ENCODE measurements around the gene FBXO31.
"Not testable (repeated sequence)": the region's sequence is repeated elsewhere in the genome, so short reads cannot be mapped to it uniquely, and the experiment has no call there.

FBXO31 gene

DNA sequence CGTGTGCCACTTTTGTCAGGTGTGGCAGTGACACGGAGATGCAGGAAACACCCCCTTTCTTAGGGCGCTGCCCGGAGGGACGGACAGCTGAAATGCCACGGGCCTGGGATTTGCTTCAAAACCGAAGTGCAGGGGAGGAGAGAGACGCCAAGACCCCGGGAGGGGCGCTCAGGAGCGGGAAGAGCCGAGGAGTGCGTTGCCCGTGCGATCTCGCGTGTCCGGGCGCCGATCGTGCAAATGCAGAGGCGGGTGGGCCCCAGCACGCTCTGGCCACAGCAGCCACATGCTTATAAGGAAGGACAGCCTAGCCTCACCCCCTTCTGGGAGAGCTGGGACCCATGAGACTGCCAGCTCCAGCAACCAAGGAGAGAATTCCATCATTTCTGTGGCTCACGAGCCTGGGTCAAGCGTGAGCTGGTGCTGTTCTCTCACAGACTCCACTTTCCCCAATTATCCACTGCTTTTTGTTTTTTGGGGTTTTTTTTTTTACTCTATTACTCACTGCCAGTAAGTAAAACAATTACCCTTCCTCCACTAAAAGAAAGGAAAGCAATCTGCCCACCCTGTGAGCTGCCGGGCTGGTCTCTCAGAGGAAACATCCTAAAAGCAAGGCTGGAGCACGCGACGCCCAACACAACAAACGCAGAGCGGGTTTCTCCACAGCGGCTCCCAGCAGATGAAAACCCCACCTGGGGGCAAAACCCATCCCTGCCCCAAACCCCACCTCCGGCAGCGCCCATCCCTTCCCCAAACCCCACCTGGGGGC is 39.2 kb downstream of the FBXO31 start:
- ChIA-PET CTCF (interaction anchor here (0.8 to 1.3 kb wide), 2 partner anchors 11 to 20 kb away, joined by 3 to 5 read pairs; no protein-coding TSS in a partner anchor), POLR2A (no interaction called here)
- DNase-seq = no peak
- Histone ChIP-seq H3K36me3 (ENCODE audit: control insufficient read depth in 4 of 4, insufficient read depth in 4 of 4, low read length in 3 of 4) (peaks cover under 1 to 41% (median 26%) of the 10 kb centered on the region in 4 experiments), H3K4me1 (ENCODE audit: control extremely low read depth in 1 of 4, control insufficient read depth in 4 of 4, insufficient read depth in 4 of 4, low read length in 3 of 4) (peaks cover 0 to 6% (median 3%) of the 10 kb centered on the region in 4 experiments), H3K27ac (ENCODE audit: insufficient read depth in 1 of 2, low read depth in 1 of 2, low read length in 2 of 2, poor library complexity in 1 of 2, severe bottlenecking in 2 of 2) (no peak overlapping the region), H3K9me3 (ENCODE audit: control extremely low read depth in 1 of 5, control insufficient read depth in 4 of 5, insufficient read depth in 2 of 5, low read depth in 1 of 5, low read length in 4 of 5) (no peaks in the 10 kb centered on the region), H3K4me3 (ENCODE audit: control insufficient read depth in 1 of 7, extremely low read depth in 1 of 7, insufficient read depth in 4 of 7, low read depth in 2 of 7, low read length in 6 of 7) (no peak overlapping the region), H3K27me3 (replicated peaks in 2 of 5; ENCODE audit: control insufficient read depth in 4 of 5, insufficient read depth in 5 of 5, low read length in 4 of 5) (no peaks in the 10 kb centered on the region)
- WGBS (ENCODE audit: insufficient coverage) = 93% methylated on average over 25 of the region's 34 CpGs

DNA sequence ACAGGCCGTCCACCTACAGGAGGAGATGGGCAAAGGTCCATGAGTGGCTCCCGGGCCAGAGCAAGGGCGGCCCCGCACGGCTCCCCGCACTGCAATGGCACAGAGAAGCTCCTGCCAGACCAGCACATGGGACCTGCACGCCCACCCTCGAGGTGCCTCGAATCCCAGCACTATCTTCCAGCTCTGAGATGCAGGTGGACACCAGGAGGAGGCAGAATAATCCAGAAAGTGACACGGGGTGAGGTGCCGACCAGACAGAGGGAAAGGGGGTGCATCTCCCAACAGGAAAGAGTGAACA is 39.9 kb downstream of the FBXO31 start:
- Histone ChIP-seq H3K36me3 (ENCODE audit: control insufficient read depth in 4 of 4, insufficient read depth in 4 of 4, low read length in 3 of 4) (peaks cover 3 to 45% (median 29%) of the 10 kb centered on the region in 4 experiments), H3K27ac (ENCODE audit: insufficient read depth in 1 of 2, low read depth in 1 of 2, low read length in 2 of 2, poor library complexity in 1 of 2, severe bottlenecking in 2 of 2) (no peak overlapping the region), H3K9me3 (ENCODE audit: control extremely low read depth in 1 of 5, control insufficient read depth in 4 of 5, insufficient read depth in 2 of 5, low read depth in 1 of 5, low read length in 4 of 5) (no peaks in the 10 kb centered on the region), H3K27me3 (replicated peaks in 2 of 5; ENCODE audit: control insufficient read depth in 4 of 5, insufficient read depth in 5 of 5, low read length in 4 of 5) (no peaks in the 10 kb centered on the region), H3K4me1 (ENCODE audit: control extremely low read depth in 1 of 4, control insufficient read depth in 4 of 4, insufficient read depth in 4 of 4, low read length in 3 of 4) (peaks cover 0 to 6% (median 3%) of the 10 kb centered on the region in 4 experiments), H3K4me3 (ENCODE audit: control insufficient read depth in 1 of 7, extremely low read depth in 1 of 7, insufficient read depth in 4 of 7, low read depth in 2 of 7, low read length in 6 of 7) (no peak overlapping the region)
- DNase-seq = no peak
- 96% methylated on average over 11 of the region's 11 CpGs for WGBS (ENCODE audit: insufficient coverage)
- POLR2A ChIA-PET = no interaction called here
- CTCF ChIA-PET = interaction anchor here (0.8 to 1.3 kb wide), 2 partner anchors 12 to 20 kb away, joined by 3 to 5 read pairs; no protein-coding TSS in a partner anchor

DNA sequence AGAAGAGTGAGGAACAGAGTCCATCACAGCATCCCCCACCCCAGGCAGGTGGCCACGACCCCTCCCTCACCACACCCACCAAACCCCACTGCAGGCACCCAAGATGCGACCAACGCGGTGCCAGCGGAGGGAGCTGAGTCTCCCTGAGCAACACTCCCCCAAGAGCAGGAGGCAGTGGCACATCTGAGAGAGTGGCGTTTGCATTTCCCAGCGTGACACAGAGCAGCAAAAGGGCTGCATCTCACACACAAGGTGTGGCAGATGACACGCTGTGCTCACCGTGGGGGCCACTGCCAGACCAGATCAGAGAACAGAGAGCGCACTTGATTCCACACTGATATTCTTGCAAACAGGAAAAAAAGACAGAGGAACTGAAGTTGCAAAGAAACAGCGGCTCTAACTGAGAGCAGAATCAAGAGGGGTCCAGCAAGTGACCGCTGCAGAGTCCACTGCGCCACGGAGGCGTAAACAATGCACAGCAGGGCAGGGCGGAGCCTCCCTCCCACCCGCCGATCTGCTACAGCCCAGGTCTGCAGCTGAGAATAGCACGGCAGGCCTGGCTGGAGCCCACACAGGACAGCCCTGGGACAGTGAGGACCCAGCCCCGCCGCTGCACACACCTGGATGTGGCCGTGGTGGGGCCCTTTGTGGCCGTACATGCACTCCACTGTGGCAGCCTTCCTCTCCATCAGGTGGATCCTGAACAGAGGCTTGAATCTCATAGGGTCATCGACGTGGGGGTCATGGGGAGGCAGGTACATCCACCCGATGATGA is 40.4 kb downstream of the FBXO31 start:
- Histone ChIP-seq H3K4me3 (ENCODE audit: control insufficient read depth in 1 of 7, extremely low read depth in 1 of 7, insufficient read depth in 4 of 7, low read depth in 2 of 7, low read length in 6 of 7) (no peak overlapping the region), H3K36me3 (ENCODE audit: control insufficient read depth in 4 of 4, insufficient read depth in 4 of 4, low read length in 3 of 4) (peaks cover 3 to 43% (median 29%) of the 10 kb centered on the region in 4 experiments), H3K27me3 (replicated peaks in 2 of 5; ENCODE audit: control insufficient read depth in 4 of 5, insufficient read depth in 5 of 5, low read length in 4 of 5) (no peaks in the 10 kb centered on the region), H3K9me3 (ENCODE audit: control extremely low read depth in 1 of 5, control insufficient read depth in 4 of 5, insufficient read depth in 2 of 5, low read depth in 1 of 5, low read length in 4 of 5) (no peaks in the 10 kb centered on the region), H3K4me1 (ENCODE audit: control extremely low read depth in 1 of 4, control insufficient read depth in 4 of 4, insufficient read depth in 4 of 4, low read length in 3 of 4) (peaks cover 0 to 7% (median 5%) of the 10 kb centered on the region in 4 experiments), H3K27ac (ENCODE audit: insufficient read depth in 1 of 2, low read depth in 1 of 2, low read length in 2 of 2, poor library complexity in 1 of 2, severe bottlenecking in 2 of 2) (no peak overlapping the region)
- ChIA-PET CTCF (interaction anchor here (0.8 to 1.3 kb wide), 2 partner anchors 12 to 19 kb away, joined by 3 to 5 read pairs; no protein-coding TSS in a partner anchor), POLR2A (no interaction called here)
- WGBS (ENCODE audit: insufficient coverage) = 94% methylated on average over 17 of the region's 26 CpGs
- DNase-seq = no peak

DNA sequence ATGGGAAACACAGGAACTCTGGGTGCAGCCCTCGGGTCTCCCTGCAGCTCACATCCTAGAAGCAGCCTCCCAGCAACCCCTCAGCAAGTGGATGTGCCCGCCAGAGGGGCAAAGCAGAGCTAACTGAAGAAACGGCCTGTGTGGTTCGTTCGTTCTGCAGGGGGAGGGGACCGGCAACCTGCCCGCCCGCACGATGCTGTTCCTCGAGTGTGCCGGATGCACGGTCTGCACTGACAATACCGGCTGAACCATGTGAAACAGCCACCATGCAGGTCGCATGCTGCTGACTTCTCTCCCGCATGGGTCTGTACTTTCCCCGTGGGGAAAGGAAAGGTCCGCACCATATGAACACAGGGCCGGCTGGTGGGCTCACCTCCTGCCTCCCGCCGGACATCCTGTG is 41.1 kb downstream of the FBXO31 start:
- no peak for DNase-seq
- ChIA-PET POLR2A (interaction anchor here (0.6 kb wide), 1 partner anchor 24 kb away, joined by 3 read pairs; no protein-coding TSS in a partner anchor), CTCF (no interaction called here)
- Histone ChIP-seq H3K4me1 (ENCODE audit: control extremely low read depth in 1 of 4, control insufficient read depth in 4 of 4, insufficient read depth in 4 of 4, low read length in 3 of 4) (peaks cover 4 to 13% (median 9%) of the 10 kb centered on the region in 4 experiments), H3K27me3 (replicated peaks in 2 of 5; ENCODE audit: control insufficient read depth in 4 of 5, insufficient read depth in 5 of 5, low read length in 4 of 5) (no peaks in the 10 kb centered on the region), H3K27ac (ENCODE audit: insufficient read depth in 1 of 2, low read depth in 1 of 2, low read length in 2 of 2, poor library complexity in 1 of 2, severe bottlenecking in 2 of 2) (no peak overlapping the region), H3K9me3 (ENCODE audit: control extremely low read depth in 1 of 5, control insufficient read depth in 4 of 5, insufficient read depth in 2 of 5, low read depth in 1 of 5, low read length in 4 of 5) (no peaks in the 10 kb centered on the region), H3K36me3 (ENCODE audit: control insufficient read depth in 4 of 4, insufficient read depth in 4 of 4, low read length in 3 of 4) (peaks cover 3 to 43% (median 29%) of the 10 kb centered on the region in 4 experiments), H3K4me3 (ENCODE audit: control insufficient read depth in 1 of 7, extremely low read depth in 1 of 7, insufficient read depth in 4 of 7, low read depth in 2 of 7, low read length in 6 of 7) (no peak overlapping the region)
- WGBS (ENCODE audit: insufficient coverage) = 96% methylated on average over 14 of the region's 20 CpGs

DNA sequence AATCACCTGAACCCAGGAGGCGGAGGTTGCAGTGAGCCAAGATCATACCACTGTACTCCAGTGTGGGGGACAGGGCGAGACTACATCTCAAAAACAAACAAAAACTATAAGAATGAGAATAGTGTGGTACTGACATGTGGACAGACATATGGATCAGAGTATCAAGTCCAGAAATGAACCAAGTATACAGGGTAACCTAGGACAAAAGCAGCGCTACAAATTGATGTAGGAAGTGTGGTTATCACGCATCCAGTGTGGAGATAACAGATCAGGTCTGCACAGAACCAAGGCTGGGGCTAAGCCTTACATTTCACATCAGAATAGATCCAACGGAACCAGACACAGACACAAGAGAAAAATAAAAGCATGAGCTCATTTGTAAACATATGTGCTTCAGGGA is 43.4 kb downstream of the FBXO31 start:
- Histone ChIP-seq H3K4me3 (ENCODE audit: control insufficient read depth in 1 of 7, extremely low read depth in 1 of 7, insufficient read depth in 4 of 7, low read depth in 2 of 7, low read length in 6 of 7) (no peak overlapping the region), H3K36me3 (ENCODE audit: control insufficient read depth in 4 of 4, insufficient read depth in 4 of 4, low read length in 3 of 4) (peaks cover 3 to 40% (median 27%) of the 10 kb centered on the region in 4 experiments), H3K27me3 (replicated peaks in 2 of 5; ENCODE audit: control insufficient read depth in 4 of 5, insufficient read depth in 5 of 5, low read length in 4 of 5) (no peaks in the 10 kb centered on the region), H3K4me1 (ENCODE audit: control extremely low read depth in 1 of 4, control insufficient read depth in 4 of 4, insufficient read depth in 4 of 4, low read length in 3 of 4) (peaks cover 6 to 32% (median 25%) of the 10 kb centered on the region in 4 experiments), H3K27ac (ENCODE audit: insufficient read depth in 1 of 2, low read depth in 1 of 2, low read length in 2 of 2, poor library complexity in 1 of 2, severe bottlenecking in 2 of 2) (no peak overlapping the region), H3K9me3 (ENCODE audit: control extremely low read depth in 1 of 5, control insufficient read depth in 4 of 5, insufficient read depth in 2 of 5, low read depth in 1 of 5, low read length in 4 of 5) (no peaks in the 10 kb centered on the region)
- ChIA-PET POLR2A (no interaction called here), CTCF (interaction anchor here (1.4 kb wide), 1 partner anchor 24 kb away, joined by 5 read pairs; no protein-coding TSS in a partner anchor)
- no CpG with 5 or more reads among the region's 5 CpGs for WGBS (ENCODE audit: insufficient coverage)
- no peak for DNase-seq

DNA sequence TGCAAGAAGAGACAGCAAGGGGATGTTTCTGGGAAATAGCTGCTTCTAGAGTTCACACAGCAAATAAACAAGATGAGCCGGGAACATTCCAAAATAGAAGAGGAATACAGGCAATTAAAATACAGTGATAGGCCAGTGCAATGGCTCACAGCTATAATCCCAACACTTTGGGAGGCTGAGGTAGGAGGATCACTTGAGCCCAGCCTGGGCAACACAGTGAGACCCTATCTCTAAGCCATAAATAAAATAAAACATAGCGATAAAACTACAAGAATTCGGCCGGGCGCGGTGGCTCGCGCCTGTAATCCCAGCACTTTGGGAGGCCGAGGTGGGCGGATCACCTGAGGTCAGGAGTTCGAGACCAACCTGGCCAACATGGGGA is 43.9 kb downstream of the FBXO31 start:
- H3K27ac ChIP-seq (ENCODE audit: insufficient read depth in 1 of 2, low read depth in 1 of 2, low read length in 2 of 2, poor library complexity in 1 of 2, severe bottlenecking in 2 of 2); H3K9me3 ChIP-seq (ENCODE audit: control extremely low read depth in 1 of 5, control insufficient read depth in 4 of 5, insufficient read depth in 2 of 5, low read depth in 1 of 5, low read length in 4 of 5); H3K4me3 ChIP-seq (ENCODE audit: control insufficient read depth in 1 of 7, extremely low read depth in 1 of 7, insufficient read depth in 4 of 7, low read depth in 2 of 7, low read length in 6 of 7); H3K27me3 ChIP-seq (replicated peaks in 2 of 5; ENCODE audit: control insufficient read depth in 4 of 5, insufficient read depth in 5 of 5, low read length in 4 of 5); DNase-seq; POLR2A ChIA-PET: not testable (repeated sequence)
- CTCF ChIA-PET = interaction anchor here (1.4 kb wide), 1 partner anchor 24 kb away, joined by 5 read pairs; no protein-coding TSS in a partner anchor
- H3K36me3 ChIP-seq (ENCODE audit: control insufficient read depth in 4 of 4, insufficient read depth in 4 of 4, low read length in 3 of 4) = peaks cover 3 to 45% (median 31%) of the 10 kb centered on the region in 4 experiments
- whole genome bisulfite sequencing (ENCODE audit: insufficient coverage) = 98% methylated on average over 6 of the region's 11 CpGs
- peaks cover 6 to 35% (median 26%) of the 10 kb centered on the region in 4 experiments for H3K4me1 ChIP-seq (ENCODE audit: control extremely low read depth in 1 of 4, control insufficient read depth in 4 of 4, insufficient read depth in 4 of 4, low read length in 3 of 4)

Measured in common myeloid progenitor, CD34-positive (primary cell).